ENCODE results near the gene RALGDS. TPM values are rescaled to one million over a fixed set of nuclear protein-coding genes. Genes with fewer than 3 reads are reported as not detected.

The RALGDS gene
- polyA plus RNA-seq, 1 donor from 2014 or later, result 16.9 TPM

DNA sequence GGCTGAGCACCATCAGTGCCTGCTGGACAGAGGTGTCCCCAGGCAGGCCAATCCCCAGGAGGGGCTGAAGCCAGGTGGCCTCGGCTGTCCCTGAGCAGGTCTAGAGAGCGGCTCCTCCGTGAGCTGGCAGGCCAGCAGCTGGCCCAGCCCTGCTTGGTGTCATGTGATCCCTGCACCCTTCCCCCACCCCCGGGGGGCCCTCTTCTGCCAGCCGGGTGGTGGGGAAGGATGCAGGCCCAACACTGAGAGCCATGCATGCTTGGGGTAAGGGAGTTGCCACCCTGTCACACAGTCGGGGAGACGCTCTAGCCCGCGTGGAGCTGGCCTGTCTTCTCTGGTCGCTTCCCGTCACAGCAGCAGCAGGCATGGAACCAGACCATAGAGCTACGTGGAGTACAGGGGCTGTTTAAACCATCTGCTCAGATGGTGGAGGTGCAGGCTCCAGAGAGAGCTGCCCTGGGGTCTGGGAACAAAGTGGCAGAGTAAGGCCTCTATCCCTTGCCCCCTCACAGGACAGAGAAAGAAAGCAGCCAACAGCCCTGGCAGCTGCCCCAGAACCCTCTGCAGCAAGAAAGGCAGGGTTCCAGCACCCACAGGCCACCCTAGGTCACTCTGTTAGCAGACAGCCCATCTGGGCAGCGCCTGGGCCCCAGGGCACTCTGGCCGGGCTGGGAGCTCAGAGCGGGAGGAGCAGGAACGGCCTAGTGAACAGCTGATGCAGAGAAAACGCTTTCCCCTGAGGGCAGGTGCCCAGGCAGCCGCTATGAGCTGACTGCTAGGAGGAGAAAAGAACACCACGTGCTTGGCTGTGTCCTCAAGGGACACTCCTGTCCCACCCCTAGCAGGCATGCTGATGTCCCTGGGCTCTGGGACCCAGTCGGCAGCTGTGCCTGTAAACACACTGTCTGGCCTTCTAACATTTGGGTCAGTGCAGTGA lies 6.8 kb downstream of the RALGDS start:
- Mint-ChIP-seq H3K36me3 (peaks cover 2% of the 10 kb centered on the region), H3K4me1 (peaks cover 22 to 36% (median 33%) of the 10 kb centered on the region in 3 donors), H3K27me3 (no peaks in the 10 kb centered on the region)

DNA sequence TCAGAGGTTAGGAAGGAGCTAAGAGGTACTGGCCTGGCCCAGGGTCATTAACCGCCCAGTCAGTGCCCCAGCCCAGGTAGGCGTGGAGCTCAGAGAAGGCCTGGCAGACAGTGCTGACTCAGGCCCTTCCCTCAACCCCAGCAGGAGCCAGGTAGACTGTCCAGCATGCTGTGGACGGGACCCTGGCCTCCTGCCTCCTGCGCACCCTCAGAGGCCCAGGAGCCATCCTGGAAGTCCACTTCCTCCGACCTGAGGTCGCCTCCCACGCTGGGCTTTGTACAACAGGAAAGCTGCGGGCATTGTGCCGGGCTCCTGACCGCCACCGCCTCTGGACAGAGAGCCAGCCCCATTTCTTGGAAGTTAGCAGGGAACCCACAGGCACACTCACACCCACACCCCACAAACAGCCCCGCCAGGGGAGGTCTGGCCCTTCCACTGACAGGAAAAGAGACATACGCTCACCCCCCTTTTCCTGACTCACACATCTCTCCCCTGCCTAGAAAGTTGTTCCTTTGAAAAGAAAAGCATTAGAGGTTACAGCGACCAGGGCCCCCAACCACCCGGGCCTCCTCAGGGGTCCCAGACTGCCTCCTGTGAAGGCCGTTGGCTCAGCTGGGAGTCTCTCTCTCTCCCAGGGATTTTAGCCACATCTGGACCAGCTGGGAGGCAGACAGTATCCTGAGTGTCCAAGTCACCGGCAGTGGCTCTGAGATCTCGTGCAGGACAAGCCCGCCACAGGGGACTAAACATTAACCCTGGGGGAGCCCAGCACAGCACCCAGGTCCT lies 7.7 kb downstream of the RALGDS start:
- Mint-ChIP-seq H3K27me3 (no peaks in the 10 kb centered on the region), H3K36me3 (peaks cover 2% of the 10 kb centered on the region), H3K4me1 (peaks cover 16 to 33% (median 30%) of the 10 kb centered on the region in 3 donors), H3K4me3 (peak overlapping the region in 2 of 4 donors; percentile 72 to 78), H3K27ac (peak overlapping the region; percentile 93 to 99 (median 97)), H3K9me3 (no peaks in the 10 kb centered on the region)

More for the DNA sequence above, 6.8 kb downstream of the RALGDS start:
- H3K9me3 Mint-ChIP-seq, result no peaks in the 10 kb centered on the region
- H3K4me3 Mint-ChIP-seq, result peak overlapping the region in 3 of 4 donors; percentile 51 to 83 (median 57)
- peak overlapping the region; percentile 31 to 99 (median 97) for H3K27ac Mint-ChIP-seq

DNA sequence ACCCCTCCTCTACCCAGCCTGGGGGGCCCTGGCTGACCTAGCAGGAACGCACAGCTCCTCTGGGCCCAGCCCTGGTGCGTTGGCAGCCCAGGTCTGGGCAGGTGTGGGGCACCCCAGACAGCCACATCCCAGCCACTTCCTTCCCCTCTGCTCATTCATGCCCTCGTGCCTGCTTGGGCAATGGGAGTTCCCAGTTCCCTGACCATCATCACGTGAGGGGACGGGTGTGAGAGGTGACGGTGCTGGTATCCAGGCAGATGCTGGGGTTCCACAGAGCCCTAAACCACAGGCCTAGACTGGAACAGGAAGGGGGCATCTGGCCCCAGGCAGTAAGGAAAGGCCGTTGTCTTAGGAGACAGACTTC lies 8.4 kb downstream of the RALGDS start:
- Mint-ChIP-seq H3K4me3 (peak overlapping the region in 3 of 4 donors; percentile 65 to 90 (median 78)), H3K4me1 (peaks cover 16 to 32% (median 29%) of the 10 kb centered on the region in 3 donors), H3K27me3 (no peaks in the 10 kb centered on the region), H3K36me3 (peaks cover 2% of the 10 kb centered on the region), H3K27ac (peak overlapping the region; percentile 93 to 99 (median 97)), H3K9me3 (no peaks in the 10 kb centered on the region)

DNA sequence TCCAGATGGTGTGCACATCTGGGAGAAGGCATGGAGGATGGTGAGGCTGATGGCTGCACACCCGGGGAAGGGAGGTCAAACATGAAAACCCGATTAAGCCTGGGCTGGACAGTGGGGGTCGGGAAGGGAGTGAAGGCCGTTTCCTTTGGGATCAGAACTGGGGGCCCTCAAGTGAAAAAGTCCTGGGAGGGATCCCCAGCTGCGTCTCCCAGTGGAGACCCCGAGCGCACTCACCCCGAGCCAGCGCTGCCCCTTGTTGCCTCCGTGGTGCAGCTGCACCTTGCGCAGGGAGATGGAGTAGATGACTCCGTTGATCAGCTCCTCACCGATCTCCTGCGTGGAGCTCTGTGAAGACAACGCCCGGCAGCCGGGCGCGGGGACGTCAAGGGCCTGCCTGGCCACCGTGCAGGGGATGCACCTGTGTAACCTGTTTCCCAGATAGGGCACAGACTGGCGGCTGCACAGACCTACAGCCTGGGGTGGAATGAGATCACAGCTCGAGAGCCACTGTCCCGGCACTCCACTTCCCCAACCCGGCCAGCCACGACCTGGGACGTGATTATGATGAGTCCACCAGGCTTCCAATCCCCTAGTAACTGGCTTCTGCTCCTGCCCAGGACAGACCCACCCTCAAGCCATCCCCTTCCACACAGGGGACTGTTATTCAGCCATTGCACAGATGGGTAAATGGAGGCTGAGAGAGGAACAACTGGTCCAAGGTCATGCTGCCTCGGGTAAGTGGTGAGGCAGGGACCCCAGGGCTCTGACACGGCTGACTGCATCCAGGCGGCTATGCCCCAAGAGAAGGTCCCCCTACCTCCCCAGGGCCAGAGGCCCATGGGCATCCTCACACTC lies 9.0 kb downstream of the RALGDS start:
- H3K27ac Mint-ChIP-seq, result peak overlapping the region; percentile 93 to 99 (median 97)
- no peaks in the 10 kb centered on the region for H3K27me3 Mint-ChIP-seq
- peaks cover 14 to 32% (median 25%) of the 10 kb centered on the region in 3 donors for H3K4me1 Mint-ChIP-seq
- H3K36me3 Mint-ChIP-seq, result peaks cover 2% of the 10 kb centered on the region
- no peaks in the 10 kb centered on the region for H3K9me3 Mint-ChIP-seq
- H3K4me3 Mint-ChIP-seq, result peak overlapping the region in 3 of 4 donors; percentile 65 to 90 (median 78)

DNA sequence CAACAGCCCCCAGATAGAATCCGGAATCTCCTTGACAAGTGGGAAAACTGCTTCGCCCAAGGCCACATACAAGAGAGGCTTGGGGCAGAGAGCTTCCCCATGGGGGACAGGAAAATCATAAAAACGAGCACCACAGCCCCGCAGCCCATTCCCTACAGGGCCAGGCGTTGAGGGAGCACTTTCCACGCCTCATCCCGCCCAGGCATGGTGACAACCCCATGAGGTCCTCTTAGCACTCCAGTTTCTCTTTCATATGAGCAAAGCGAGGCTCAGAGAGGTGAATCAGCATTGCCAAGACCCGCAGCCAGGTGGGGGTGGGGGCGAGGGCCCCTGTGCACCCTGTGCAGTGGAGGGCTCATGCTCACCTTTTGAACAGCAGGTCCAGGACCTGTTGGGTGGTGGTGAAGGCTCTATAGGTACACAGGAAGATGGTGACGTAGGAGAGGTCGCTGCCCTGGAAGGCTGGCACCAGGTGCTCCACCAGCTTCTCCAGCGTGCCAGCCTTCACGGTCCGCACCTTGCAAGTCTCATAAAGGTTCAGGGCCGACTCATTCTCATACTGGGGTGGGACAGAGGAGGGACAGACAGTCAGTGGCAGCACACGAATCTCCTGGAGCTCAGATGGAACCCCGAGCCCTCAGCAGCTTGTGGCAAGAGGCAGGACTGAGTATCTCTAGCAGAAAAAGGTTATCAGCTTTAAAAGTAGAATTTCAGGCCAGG lies 10.9 kb downstream of the RALGDS start:
- no peaks in the 10 kb centered on the region for H3K27me3 Mint-ChIP-seq
- H3K4me3 Mint-ChIP-seq, result no peak overlapping the region
- peaks cover 7 to 24% (median 17%) of the 10 kb centered on the region in 3 donors for H3K4me1 Mint-ChIP-seq
- peak overlapping the region; percentile 59 to 90 (median 87) for H3K27ac Mint-ChIP-seq
- no peaks in the 10 kb centered on the region for H3K9me3 Mint-ChIP-seq
- H3K36me3 Mint-ChIP-seq, result peaks cover 2% of the 10 kb centered on the region

DNA sequence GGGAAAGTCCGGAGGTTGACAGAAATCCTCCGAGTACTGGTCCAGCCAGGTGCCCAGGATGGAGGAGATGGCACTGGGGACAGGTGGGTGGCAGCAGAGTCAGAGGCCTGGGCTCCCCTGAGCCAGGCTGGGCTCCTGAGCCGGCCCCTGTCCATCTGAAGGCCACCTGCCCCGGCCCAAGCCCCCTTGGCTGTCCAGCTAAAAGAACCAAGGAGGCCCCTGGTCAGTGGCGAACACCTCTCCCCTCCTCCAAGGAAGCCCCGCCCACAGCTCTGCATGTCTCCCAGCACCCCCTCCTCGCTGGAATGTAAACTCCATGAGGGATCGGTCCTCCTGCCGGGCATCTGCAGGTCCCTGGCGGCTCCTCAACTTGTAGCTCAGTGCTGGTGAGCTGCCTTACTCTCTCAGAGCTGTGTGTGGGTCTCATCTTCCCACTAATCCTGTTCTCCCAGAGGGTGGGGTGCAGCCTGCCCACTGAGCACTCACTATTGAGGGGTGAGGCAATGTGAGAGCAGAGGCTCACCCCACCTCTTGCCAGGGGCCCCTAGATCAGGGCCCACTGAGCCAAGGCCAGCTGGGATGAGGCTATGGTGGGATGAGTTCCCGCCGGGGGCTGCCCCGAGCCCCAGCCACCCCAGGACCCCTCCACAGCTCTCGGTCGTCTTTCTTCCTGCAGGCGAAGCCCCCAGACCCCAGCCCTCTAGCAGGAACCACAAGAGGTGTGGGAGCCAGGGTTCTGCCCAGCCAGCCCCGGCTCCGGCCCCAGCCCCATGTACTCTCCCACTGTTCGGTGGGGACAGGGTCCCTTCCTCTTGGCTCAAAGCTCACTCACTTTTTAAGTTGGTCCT lies 12.0 kb downstream of the RALGDS start:
- H3K9me3 Mint-ChIP-seq, result no peaks in the 10 kb centered on the region
- H3K36me3 Mint-ChIP-seq, result peaks cover 2% of the 10 kb centered on the region
- no peaks in the 10 kb centered on the region for H3K27me3 Mint-ChIP-seq
- peak overlapping the region in 2 of 3 donors; percentile 31 to 87 for H3K27ac Mint-ChIP-seq
- H3K4me1 Mint-ChIP-seq, result peaks cover 7 to 14% (median 9%) of the 10 kb centered on the region in 3 donors
- peak overlapping the region in 1 of 4 donors; percentile 54 for H3K4me3 Mint-ChIP-seq

DNA sequence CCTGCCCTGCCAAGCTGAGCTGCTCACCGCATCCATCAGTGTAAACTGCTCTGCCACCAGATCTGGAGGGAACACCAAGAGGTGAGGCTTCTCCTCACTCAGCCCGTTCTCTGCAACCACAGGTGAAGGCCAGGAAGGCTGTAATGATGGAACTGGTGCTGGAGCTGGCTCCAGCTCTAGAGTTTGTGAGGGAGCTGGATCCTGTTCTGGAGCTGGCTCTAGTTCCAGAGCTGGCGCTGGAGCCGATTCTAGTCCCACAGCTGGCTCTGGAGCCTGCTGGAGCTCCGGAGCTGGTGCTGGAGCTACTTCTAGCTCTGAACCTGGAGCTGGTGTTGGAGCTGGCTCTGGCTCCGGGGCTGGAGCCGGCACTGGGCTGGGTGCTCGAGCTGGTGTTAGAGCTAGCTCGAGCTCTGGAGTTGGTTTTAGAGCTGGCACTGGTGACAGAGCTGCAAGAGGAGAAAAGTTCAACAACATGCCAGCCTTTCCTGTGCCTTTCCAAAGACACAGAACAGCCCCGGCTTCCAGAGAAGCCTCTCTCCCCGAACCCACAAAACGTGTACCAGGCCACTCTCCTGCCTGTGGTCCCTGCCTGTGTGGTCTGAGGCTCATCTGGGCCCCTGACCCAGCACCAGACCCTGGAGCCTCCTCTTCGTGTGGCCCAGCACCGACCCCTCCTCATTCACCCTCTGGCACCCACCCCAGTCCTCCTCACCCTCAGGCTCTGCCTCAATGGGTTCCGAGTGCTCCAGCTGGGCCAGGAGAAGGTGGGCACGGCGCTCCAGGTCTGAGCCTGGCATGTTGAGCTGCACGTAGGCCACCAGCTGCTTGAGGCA lies 12.9 kb downstream of the RALGDS start:
- H3K36me3 Mint-ChIP-seq, result peaks cover 2% of the 10 kb centered on the region
- no peaks in the 10 kb centered on the region for H3K9me3 Mint-ChIP-seq
- peak overlapping the region in 2 of 3 donors; percentile 62 to 69 for H3K27ac Mint-ChIP-seq
- H3K4me3 Mint-ChIP-seq, result no peak overlapping the region
- H3K4me1 Mint-ChIP-seq, result peaks cover 7 to 8% (median 8%) of the 10 kb centered on the region in 3 donors
- no peaks in the 10 kb centered on the region for H3K27me3 Mint-ChIP-seq

DNA sequence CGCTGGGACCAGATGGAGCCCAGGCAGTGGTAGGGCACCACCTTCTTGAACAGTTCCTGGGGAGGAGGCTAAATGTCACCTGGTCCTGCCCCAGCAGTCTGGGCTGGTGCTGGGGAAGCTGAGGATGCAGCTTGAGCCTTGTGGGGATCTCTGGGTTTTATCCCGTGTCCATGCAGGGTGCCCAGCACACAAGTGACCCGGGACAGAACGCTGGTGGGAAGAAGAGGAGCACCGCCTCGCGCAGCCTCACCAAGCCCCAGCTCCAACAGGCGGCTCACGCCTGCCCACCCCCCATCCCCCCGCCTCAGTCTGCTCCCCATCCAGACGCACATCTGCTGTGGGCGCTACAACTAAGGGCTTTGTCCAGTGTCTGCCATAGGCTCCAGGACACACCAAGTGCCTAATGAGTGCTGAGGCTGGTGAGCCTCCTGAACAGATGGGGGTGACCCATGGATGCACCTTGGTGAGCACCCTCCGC lies 13.8 kb downstream of the RALGDS start:
- Mint-ChIP-seq H3K36me3 (peaks cover 6% of the 10 kb centered on the region), H3K9me3 (no peaks in the 10 kb centered on the region), H3K4me3 (no peak overlapping the region), H3K27me3 (no peaks in the 10 kb centered on the region), H3K4me1 (peaks cover under 1 to 3% (median 2%) of the 10 kb centered on the region in 3 donors), H3K27ac (peak overlapping the region in 1 of 3 donors; percentile 69)

DNA sequence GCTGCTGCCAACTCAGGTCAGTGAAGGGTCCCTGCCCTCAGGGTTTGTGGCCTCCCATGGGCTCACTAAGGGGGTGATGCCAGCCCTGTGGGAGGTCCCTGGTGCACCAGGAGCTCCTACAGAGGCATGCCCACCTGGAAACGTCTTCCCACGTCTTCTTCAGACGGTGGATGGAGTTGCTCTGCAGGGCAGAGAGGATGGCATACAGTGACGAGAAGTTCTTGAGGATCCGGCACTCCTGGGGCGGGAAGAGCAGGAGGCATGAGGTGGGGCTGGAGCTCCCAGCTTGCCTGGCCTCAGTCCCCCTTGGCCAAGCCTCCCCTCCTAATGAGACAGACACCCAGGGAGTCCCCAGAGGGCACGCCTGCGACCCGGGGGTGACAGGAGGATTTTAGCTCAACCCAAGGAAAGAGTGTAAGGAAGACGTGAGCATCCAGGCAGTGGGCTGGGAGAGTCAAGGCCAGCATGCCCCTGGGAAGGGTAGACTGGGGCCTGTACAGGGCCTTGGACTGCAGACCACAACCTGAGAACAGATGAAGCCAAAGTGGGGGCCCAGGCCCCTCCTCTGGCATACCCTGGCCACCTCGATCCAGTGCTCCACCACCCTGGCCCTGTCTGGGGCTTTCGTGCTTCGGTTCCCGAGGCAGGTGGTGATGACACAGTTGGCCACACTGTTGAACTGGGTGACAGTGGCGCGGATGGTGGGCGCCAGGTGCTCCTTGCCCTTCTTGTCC lies 14.4 kb downstream of the RALGDS start:
- Mint-ChIP-seq H3K4me1 (peaks cover 0 to 2% (median 0%) of the 10 kb centered on the region in 3 donors), H3K27me3 (no peaks in the 10 kb centered on the region), H3K36me3 (peaks cover 6% of the 10 kb centered on the region), H3K9me3 (no peaks in the 10 kb centered on the region), H3K27ac (peak overlapping the region in 2 of 3 donors; percentile 55 to 56), H3K4me3 (peak overlapping the region in 1 of 4 donors; percentile 44)

DNA sequence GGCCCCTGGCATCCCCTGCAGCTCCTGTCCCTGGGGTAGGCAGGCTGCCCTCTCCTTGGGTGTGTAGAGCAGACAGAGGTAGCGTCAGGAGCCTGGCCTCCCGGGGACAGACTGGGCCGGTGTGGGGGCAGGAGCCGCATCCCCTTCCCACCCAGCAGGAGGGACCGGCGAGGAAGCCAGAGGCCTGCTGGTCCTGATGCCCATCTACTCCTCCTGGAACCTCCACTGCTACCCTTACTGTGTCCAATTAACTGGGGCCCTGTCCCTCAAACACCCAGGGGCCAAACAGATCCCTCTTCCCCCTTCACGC lies 15.6 kb downstream of the RALGDS start:
- Mint-ChIP-seq H3K27ac (no peak overlapping the region), H3K36me3 (peaks cover 7% of the 10 kb centered on the region), H3K4me3 (no peak overlapping the region), H3K27me3 (no peaks in the 10 kb centered on the region), H3K4me1 (peaks cover 0 to 2% (median 0%) of the 10 kb centered on the region in 3 donors), H3K9me3 (no peaks in the 10 kb centered on the region)

DNA sequence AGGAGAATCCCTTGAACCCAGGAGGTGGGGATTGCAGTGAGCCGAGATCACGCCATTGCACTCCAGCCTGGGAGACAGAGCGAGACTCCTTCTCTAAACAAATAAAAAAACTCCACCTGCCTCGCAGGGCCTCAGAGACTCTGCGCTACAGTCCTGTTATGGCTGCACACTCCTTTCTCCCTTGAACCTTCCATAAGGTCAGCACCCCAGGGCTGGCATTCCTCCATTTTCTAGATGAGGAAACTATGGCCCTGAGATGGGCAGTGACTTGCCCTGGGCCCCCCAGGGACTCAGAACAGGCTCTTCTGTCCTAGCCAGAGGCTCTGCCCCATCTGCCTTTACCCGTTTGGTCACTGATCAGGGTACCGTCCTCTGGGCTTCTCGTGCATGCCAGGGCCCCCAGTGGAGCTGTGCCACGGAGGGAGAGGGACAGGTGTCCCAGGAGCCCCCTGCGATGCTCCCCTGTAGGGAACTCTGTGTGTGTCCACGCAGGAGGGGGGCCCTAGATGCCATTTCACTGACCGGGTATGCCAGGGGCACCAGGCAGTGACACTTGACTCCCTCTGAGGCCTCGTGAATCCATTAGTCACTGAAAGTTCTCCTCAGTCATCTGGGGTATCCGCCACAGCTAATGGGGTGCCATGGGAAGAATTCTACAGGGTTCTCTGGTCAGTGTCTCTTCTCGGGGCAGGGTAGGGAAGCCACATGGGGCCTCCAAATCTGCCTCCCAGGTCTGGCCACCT lies 16.2 kb downstream of the RALGDS start:
- no peak overlapping the region for H3K4me3 Mint-ChIP-seq
- H3K36me3 Mint-ChIP-seq, result peaks cover 7% of the 10 kb centered on the region
- H3K27ac Mint-ChIP-seq, result peak overlapping the region in 1 of 3 donors; percentile 73
- no peaks in the 10 kb centered on the region for H3K9me3 Mint-ChIP-seq
- H3K27me3 Mint-ChIP-seq, result no peaks in the 10 kb centered on the region
- peaks cover 0 to 2% (median 0%) of the 10 kb centered on the region in 3 donors for H3K4me1 Mint-ChIP-seq

Measured in IgD-negative memory B cell (primary cell).